ENCODE measurements around the gene SEMA3D. TPM values are rescaled to one million over a fixed set of nuclear protein-coding genes. Genes with fewer than 3 reads are reported as not detected.

SEMA3D gene
- total and polyA plus RNA-seq, 2 of the 4 experiments (the other 2 are of a cell fraction) = 2.9 to 13.6 TPM

- no peak overlapping the region for H2BK15ac ChIP-seq (ENCODE audit: low read depth, low read length)
- no peaks in the 10 kb centered on the region for H3K4me1 ChIP-seq (ENCODE audit: control insufficient read depth, insufficient read depth, low read length)
- POLR2A ChIA-PET (ENCODE audit: unreplicated experiment) = no interaction called here
- 0 out of 2 replicates have a peak overlapping the region, but pooled peaks have one; percentile 53 for H3K14ac ChIP-seq (replicated peaks; ENCODE audit: low read depth, low read length)
- no peak overlapping the region for H3K4ac ChIP-seq (ENCODE audit: low read depth, low read length)
- H2BK5ac ChIP-seq (ENCODE audit: low read depth, low read length, poor library complexity, severe bottlenecking) = no peak overlapping the region
- H3K79me1 ChIP-seq (ENCODE audit: low read depth in 1 of 2, low read length in 2 of 2) = no peaks in the 10 kb centered on the region
- TF ChIP-seq, protein P1, sequence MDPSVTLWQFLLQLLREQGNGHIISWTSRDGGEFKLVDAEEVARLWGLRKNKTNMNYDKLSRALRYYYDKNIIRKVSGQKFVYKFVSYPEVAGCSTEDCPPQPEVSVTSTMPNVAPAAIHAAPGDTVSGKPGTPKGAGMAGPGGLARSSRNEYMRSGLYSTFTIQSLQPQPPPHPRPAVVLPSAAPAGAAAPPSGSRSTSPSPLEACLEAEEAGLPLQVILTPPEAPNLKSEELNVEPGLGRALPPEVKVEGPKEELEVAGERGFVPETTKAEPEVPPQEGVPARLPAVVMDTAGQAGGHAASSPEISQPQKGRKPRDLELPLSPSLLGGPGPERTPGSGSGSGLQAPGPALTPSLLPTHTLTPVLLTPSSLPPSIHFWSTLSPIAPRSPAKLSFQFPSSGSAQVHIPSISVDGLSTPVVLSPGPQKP (IDR thresholded peaks at IDR 0.05; ENCODE audit: borderline replicate concordance, low read depth, low read length) = no peak
- TF ChIP-seq MAFK (IDR thresholded peaks at IDR 0.05; ENCODE audit: low read depth, low read length) (no peak), USF2 (IDR thresholded peaks at IDR 0.05; ENCODE audit: low read depth, low read length) (no peak), CTCF (conservative IDR thresholded peaks at IDR 0.05; ENCODE audit: low read depth, low read length) (no peak), MXI1 (IDR thresholded peaks at IDR 0.05; ENCODE audit: borderline replicate concordance, low read depth, low read length) (no peak), MAZ (IDR thresholded peaks at IDR 0.05; ENCODE audit: borderline replicate concordance, low read depth, low read length) (no peak), RCOR1 (IDR thresholded peaks at IDR 0.05; ENCODE audit: insufficient replicate concordance, low read length) (no peak), RAD21 (IDR thresholded peaks at IDR 0.05; ENCODE audit: low read length) (no peak), BHLHE40 (IDR thresholded peaks at IDR 0.05; ENCODE audit: low read depth, low read length) (no peak), POLR2A (IDR thresholded peaks at IDR 0.05; ENCODE audit: low read depth, low read length) (no peak), CHD1 (IDR thresholded peaks at IDR 0.05; ENCODE audit: low read depth, low read length) (no peak), NFE2L2 (IDR thresholded peaks at IDR 0.05; ENCODE audit: low read depth, low read length) (no peak), CEBPB (IDR thresholded peaks at IDR 0.05; ENCODE audit: low read depth, low read length) (no peak), SMC3 (IDR thresholded peaks at IDR 0.05; ENCODE audit: low read depth, low read length) (no peak), RFX5 (IDR thresholded peaks at IDR 0.05; ENCODE audit: low read depth, low read length) (no peak), FOS (IDR thresholded peaks at IDR 0.05; ENCODE audit: low read depth, low read length) (no peak)
- dilution Hi-C loops (cut with HindIII; ENCODE audit: low sequenced_read_pairs, unreplicated experiment) = no loop called here
- H3K9me1 ChIP-seq (ENCODE audit: insufficient read depth, low read length) = peaks cover 6% of the 10 kb centered on the region
- no peak overlapping the region for H2BK20ac ChIP-seq (ENCODE audit: low read depth, low read length)
- in situ Hi-C loops (cut with MboI; ENCODE audit: low sequenced_read_pairs) = loop anchor here (10.0 kb wide), 1 partner anchor 812 kb away; no protein-coding TSS in a partner anchor
- no peak overlapping the region for H4K5ac ChIP-seq (ENCODE audit: low read depth, low read length)
- DNase-seq = no peak
- no peaks in the 10 kb centered on the region; the same call in 1 of the 2 replicates for H3K27me3 ChIP-seq (ENCODE audit: control insufficient read depth, insufficient read depth, low read length)
- no peaks in the 10 kb centered on the region for H3K36me3 ChIP-seq (ENCODE audit: control insufficient read depth, insufficient read depth, low read length)
- no peaks in the 10 kb centered on the region for H4K20me1 ChIP-seq (ENCODE audit: insufficient read depth, low read length)
- no TSS peak for BruUV-seq (replicated peaks)
- H3K18ac ChIP-seq (ENCODE audit: low read depth, low read length) = no peak overlapping the region
- WGBS, 2 experiments (ENCODE audit: extremely low coverage in 2 of 2, insufficient read length in 1 of 2) = no CpG with 5 or more reads among the region's 7 CpGs
- H3K23ac ChIP-seq (ENCODE audit: low read depth, low read length) = no peak overlapping the region
- no peak overlapping the region for H3K4me2 ChIP-seq (ENCODE audit: low read depth, low read length)
- H3K27ac ChIP-seq (ENCODE audit: insufficient read depth, low read length) = no peak overlapping the region
- intact Hi-C loops (cut with micrococcal nuclease) = no loop called here
- no peak overlapping the region for H3K4me3 ChIP-seq (ENCODE audit: insufficient read depth, low read depth, low read length)
- no peak overlapping the region for H4K8ac ChIP-seq (ENCODE audit: low read depth in 2 of 2, low read length in 2 of 2)
- H2BK120ac ChIP-seq (ENCODE audit: low read depth, low read length) = no peak overlapping the region
- no peak for ATAC-seq (ENCODE audit: low read depth)
- H4K91ac ChIP-seq (ENCODE audit: insufficient read depth, low read depth, low read length) = no peak overlapping the region
- no peak overlapping the region for H2AK5ac ChIP-seq (ENCODE audit: low read depth, low read length)
- H3K9ac ChIP-seq (ENCODE audit: low read depth, low read length) = no peak overlapping the region
- H3K9me3 ChIP-seq (ENCODE audit: control insufficient read depth, insufficient read depth, low read length) = no peaks in the 10 kb centered on the region
- CTCF ChIA-PET = interaction anchor here (1.4 kb wide), 1 partner anchor 817 kb away, joined by 5 read pairs; no protein-coding TSS in a partner anchor
- H3K56ac ChIP-seq (ENCODE audit: extremely low read depth, insufficient read depth, low read length) = no peak overlapping the region
- no peak overlapping the region for H2AK9ac ChIP-seq (replicated peaks; ENCODE audit: low read depth, low read length, poor library complexity)
- H2AFZ ChIP-seq (replicated peaks; ENCODE audit: low read length, poor library complexity) = no peak overlapping the region
Measured at GRCh38 chr7:85033263-85033662, 153.6 kb downstream of the SEMA3D start.
